Neural cell (in vitro differentiated cells): ENCODE results near the gene UFSP2.

Experiments
- EP300 ChIP-seq: fragments of 450-650 bp; conservative IDR thresholded peaks from 2 replicates; pipeline ENCODE4 v1.6.1; 2014; ENCODE audit warnings: antibody characterized with exemption, mild to moderate bottlenecking, moderate library complexity; ENCODE audit not compliant: poor library complexity, severe bottlenecking
- EZH2 ChIP-seq: fragments of 200-600, 300-800 bp; shearing (Covaris generic), sonication (generic); IDR thresholded peaks from 2 replicates; pipeline ENCODE4 v1.6.1; 2014; ENCODE audit warnings: antibody characterized with exemption, low read length, borderline replicate concordance, mild to moderate bottlenecking; ENCODE audit not compliant: insufficient read depth, poor library complexity, severe bottlenecking
- MXI1 ChIP-seq: fragments of 450-650 bp; conservative IDR thresholded peaks from 2 replicates; pipeline ENCODE4 v1.6.1; 2014; ENCODE audit warnings: antibody characterized with exemption, mild to moderate bottlenecking; ENCODE audit not compliant: poor library complexity, severe bottlenecking
- POLR2AphosphoS5 ChIP-seq: IDR thresholded peaks from 2 replicates; pipeline ENCODE4 v1.6.1; 2012
- RAD21 ChIP-seq: fragments of 450-650 bp; conservative IDR thresholded peaks from 2 replicates; pipeline ENCODE4 v1.6.1; 2014; ENCODE audit warnings: antibody characterized with exemption, mild to moderate bottlenecking, moderate library complexity
- TAF1 ChIP-seq: IDR thresholded peaks from 2 replicates; pipeline ENCODE4 v1.6.1; 2012; ENCODE audit warnings: low read depth
- TF ChIP-seq, protein P1 (sequence below): fragments of 450-650 bp; IDR thresholded peaks from 2 replicates; pipeline ENCODE4 v1.5.1; 2014; ENCODE audit warnings: antibody characterized with exemption, mild to moderate bottlenecking, moderate library complexity; ENCODE audit not compliant: poor library complexity, severe bottlenecking
- TF ChIP-seq, protein P2 (sequence below): IDR thresholded peaks from 2 replicates; pipeline ENCODE4 v1.6.1; 2012; ENCODE audit warnings: borderline replicate concordance

DNA sequence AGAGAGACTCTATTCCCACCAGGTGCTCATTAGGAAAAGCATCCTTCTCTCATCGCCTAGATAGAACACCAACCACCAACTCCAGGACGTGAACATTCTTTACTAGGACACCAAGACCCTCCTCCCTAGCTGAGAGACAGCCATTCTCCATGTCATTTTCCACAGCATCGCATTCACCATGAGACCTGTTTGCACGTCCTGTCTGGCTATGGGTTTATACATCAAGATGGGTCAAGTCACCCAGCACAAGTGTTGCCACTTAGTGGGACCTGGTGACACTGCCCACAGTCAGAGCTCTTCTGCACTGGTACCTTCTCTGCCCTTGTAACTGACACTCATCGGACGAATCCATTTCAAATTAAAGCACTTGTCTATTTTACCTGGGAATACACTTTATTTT is 47.5 kb downstream of the UFSP2 start:
- TF ChIP-seq, protein P1, sequence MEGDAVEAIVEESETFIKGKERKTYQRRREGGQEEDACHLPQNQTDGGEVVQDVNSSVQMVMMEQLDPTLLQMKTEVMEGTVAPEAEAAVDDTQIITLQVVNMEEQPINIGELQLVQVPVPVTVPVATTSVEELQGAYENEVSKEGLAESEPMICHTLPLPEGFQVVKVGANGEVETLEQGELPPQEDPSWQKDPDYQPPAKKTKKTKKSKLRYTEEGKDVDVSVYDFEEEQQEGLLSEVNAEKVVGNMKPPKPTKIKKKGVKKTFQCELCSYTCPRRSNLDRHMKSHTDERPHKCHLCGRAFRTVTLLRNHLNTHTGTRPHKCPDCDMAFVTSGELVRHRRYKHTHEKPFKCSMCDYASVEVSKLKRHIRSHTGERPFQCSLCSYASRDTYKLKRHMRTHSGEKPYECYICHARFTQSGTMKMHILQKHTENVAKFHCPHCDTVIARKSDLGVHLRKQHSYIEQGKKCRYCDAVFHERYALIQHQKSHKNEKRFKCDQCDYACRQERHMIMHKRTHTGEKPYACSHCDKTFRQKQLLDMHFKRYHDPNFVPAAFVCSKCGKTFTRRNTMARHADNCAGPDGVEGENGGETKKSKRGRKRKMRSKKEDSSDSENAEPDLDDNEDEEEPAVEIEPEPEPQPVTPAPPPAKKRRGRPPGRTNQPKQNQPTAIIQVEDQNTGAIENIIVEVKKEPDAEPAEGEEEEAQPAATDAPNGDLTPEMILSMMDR: no peak
- no peak for TF ChIP-seq TAF1
- no peak for TF ChIP-seq EP300
- no peak for TF ChIP-seq EZH2
- no peak for TF ChIP-seq RAD21
- TF ChIP-seq POLR2AphosphoS5: no peak
- TF ChIP-seq, protein P2, sequence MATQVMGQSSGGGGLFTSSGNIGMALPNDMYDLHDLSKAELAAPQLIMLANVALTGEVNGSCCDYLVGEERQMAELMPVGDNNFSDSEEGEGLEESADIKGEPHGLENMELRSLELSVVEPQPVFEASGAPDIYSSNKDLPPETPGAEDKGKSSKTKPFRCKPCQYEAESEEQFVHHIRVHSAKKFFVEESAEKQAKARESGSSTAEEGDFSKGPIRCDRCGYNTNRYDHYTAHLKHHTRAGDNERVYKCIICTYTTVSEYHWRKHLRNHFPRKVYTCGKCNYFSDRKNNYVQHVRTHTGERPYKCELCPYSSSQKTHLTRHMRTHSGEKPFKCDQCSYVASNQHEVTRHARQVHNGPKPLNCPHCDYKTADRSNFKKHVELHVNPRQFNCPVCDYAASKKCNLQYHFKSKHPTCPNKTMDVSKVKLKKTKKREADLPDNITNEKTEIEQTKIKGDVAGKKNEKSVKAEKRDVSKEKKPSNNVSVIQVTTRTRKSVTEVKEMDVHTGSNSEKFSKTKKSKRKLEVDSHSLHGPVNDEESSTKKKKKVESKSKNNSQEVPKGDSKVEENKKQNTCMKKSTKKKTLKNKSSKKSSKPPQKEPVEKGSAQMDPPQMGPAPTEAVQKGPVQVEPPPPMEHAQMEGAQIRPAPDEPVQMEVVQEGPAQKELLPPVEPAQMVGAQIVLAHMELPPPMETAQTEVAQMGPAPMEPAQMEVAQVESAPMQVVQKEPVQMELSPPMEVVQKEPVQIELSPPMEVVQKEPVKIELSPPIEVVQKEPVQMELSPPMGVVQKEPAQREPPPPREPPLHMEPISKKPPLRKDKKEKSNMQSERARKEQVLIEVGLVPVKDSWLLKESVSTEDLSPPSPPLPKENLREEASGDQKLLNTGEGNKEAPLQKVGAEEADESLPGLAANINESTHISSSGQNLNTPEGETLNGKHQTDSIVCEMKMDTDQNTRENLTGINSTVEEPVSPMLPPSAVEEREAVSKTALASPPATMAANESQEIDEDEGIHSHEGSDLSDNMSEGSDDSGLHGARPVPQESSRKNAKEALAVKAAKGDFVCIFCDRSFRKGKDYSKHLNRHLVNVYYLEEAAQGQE: no peak
- no peak for TF ChIP-seq MXI1
